Mesodermal cell (in vitro differentiated cells): Measurements from ENCODE around the gene AGRP.

ENCODE experiments used
- H3K27ac ChIP-seq: 2 replicates; pipeline ENCODE4 v1.7.0; 2013; ENCODE audit warnings: mild to moderate bottlenecking, low read depth, low read length, moderate library complexity; ENCODE audit not compliant: severe bottlenecking
- H3K36me3 ChIP-seq: 2 replicates; pipeline ENCODE4 v1.7.1; 2013; ENCODE audit warnings: mild to moderate bottlenecking, low read length, moderate library complexity; ENCODE audit not compliant: control insufficient read depth, insufficient read depth
- H3K4me1 ChIP-seq: one replicate; pipeline ENCODE4 v1.7.1; 2013; ENCODE audit warnings: mild to moderate bottlenecking, low read length; ENCODE audit not compliant: insufficient read depth, control insufficient read depth, poor library complexity, severe bottlenecking
- H3K4me3 ChIP-seq: 2 replicates; pipeline ENCODE4 v1.7.0; 2013; ENCODE audit warnings: low read length, control low read depth, mild to moderate bottlenecking; ENCODE audit not compliant: insufficient read depth, poor library complexity, severe bottlenecking; ENCODE audit errors: extremely low read depth
- H3K9me3 ChIP-seq: 2 replicates; pipeline ENCODE4 v1.7.1; 2013; ENCODE audit warnings: mild to moderate bottlenecking, low read length, moderate library complexity; ENCODE audit not compliant: control insufficient read depth
- WGBS, 2 experiments: methylation state at CpG; one replicate each; pipeline ENCODE4 v1.1.5; 2013; ENCODE audit warnings: missing lambda C conversion rate in 2 of 2; ENCODE audit not compliant: insufficient coverage in 2 of 2; 5-methylcytosine and 5-hydroxymethylcytosine counted together

Gene AGRP

DNA sequence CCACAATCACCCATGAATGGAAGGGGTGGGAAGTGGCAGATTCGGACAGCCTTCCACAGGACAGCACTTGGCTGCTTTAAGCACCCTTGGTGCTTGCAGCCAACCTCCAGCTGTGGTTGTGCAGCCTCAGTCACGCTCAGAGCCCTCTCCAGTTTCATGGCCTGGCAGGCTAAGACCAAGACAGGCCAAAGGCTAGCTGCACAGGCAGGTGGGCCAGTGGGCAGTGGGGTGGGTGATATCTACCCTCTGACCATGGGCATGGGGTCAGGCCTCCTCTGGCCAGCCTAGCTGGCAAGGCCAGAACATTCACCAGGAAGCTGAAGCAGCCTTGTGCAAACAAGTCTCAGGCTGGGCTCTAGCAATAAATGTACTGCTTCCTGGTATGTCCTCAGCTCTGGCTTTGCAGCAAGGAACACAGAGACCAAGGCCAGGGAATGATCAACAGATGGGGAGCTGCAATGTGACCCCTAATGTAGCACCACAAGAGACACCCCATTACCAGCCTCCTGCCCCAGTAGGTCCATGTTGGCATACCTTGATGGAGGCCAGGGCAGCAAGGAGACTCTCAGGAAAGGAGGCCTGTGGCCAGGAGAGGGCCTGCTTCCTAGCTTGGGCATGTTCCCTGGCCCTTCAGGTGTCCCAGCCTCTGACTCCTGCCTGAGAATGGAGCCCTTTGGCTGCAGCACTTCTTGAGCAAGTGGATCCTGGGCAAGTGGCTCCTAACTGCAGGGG is 31.5 kb downstream of the AGRP start:
- Histone ChIP-seq H3K27ac (no peak overlapping the region), H3K36me3 (peaks cover 26% of the 10 kb centered on the region), H3K4me3 (no peak overlapping the region), H3K4me1 (no peaks in the 10 kb centered on the region), H3K9me3 (no peaks in the 10 kb centered on the region)
- WGBS, 2 experiments: 86 to 88% methylated on average over 1 to 2 of the region's 2 CpGs

DNA sequence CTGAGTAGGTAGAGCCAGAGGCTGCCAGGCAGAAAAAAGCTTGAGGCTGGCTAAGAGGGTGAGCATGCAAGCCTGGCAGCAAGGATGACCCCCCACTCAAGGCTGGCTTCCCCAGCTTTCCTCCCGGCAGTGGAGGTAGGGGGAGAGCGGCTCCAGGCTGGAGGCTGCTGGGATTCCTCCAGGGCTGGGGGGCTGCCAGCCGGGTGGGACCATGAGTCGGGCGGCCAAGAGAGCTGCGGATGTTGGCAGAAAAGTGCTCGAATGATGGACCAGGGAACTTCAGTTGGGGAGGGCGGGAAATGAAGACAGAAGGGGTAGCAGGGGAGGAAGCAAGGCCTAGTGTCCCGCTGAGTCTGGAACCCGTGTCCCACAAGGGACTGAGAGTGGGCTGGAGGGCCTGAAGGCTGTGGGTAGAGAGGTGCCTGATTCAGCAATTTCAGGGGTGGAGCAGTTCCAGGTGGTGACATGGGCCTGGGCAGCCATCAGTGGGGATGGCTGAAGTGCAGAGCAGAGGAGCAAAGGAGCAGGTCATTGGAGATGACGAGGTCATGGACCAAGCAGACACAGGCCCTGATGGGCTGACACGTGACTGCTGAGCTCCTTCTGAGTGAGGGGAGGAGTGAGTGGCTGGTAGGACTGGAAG is 32.2 kb downstream of the AGRP start:
- Histone ChIP-seq H3K27ac (no peak overlapping the region), H3K9me3 (no peaks in the 10 kb centered on the region), H3K4me3 (no peak overlapping the region), H3K4me1 (no peaks in the 10 kb centered on the region), H3K36me3 (peaks cover 23% of the 10 kb centered on the region)
- WGBS, 2 experiments: 95 to 98% methylated on average over 10 of the region's 12 CpGs

DNA sequence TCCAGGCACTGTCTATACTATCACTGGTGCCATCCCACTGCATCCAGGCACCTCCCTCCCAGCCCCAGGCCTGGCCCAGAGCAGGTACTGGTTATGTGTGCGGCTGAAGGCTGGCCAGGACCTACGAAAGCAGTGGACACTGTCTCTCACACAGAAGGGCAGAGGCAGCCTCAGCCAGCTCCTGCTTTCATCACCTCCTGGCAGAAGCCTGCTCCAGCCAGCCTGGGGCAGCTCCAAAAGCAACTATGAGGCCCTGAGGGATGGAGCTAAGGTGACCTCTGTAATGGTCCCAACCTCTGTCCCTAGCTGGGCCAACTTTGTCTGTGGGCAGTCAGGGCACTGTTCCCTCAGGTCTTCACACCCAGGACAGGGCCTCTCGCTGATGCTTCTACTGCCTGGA is 33.6 kb downstream of the AGRP start:
- Histone ChIP-seq H3K4me1 (no peaks in the 10 kb centered on the region), H3K27ac (no peak overlapping the region), H3K36me3 (peaks cover 26% of the 10 kb centered on the region), H3K4me3 (no peak overlapping the region), H3K9me3 (no peaks in the 10 kb centered on the region)
- WGBS, 2 experiments: 96 to 100% methylated on average over 3 of the region's 3 CpGs

DNA sequence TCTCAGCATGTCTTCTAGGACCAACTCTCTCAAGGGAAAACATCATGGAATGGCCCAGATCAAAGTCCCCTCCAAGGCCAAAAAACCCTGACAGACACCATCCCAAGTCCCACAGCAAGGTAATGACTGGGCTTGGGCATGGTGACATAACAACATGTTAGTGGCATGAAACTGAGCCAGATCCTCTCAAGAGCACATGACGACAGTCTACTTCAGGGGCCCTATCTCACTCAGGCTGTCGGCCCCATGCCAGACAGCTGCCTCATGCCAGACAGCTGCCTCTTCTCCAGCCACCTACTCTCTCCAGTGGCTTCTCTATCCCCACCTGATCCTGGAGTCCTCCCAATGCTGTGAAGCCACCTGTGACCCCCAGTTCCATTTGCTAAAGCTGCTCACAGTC is 34.0 kb downstream of the AGRP start:
- H3K36me3 ChIP-seq: peaks cover 26% of the 10 kb centered on the region
- H3K27ac ChIP-seq: no peak overlapping the region
- no peaks in the 10 kb centered on the region for H3K4me1 ChIP-seq
- WGBS, 2 experiments: 96 to 100% methylated on average over 2 of the region's 2 CpGs
- H3K4me3 ChIP-seq: no peak overlapping the region
- H3K9me3 ChIP-seq: no peaks in the 10 kb centered on the region

- no peaks in the 10 kb centered on the region for H3K9me3 ChIP-seq
- H3K36me3 ChIP-seq: peaks cover 26% of the 10 kb centered on the region
- WGBS, 2 experiments: 94 to 100% methylated on average over 3 to 4 of the region's 5 CpGs
- H3K4me3 ChIP-seq: no peak overlapping the region
- H3K27ac ChIP-seq: no peak overlapping the region
- H3K4me1 ChIP-seq: no peaks in the 10 kb centered on the region
These were observed 34.8 kb downstream of the AGRP start for GRCh38 chr16:67448580-67448979.

DNA sequence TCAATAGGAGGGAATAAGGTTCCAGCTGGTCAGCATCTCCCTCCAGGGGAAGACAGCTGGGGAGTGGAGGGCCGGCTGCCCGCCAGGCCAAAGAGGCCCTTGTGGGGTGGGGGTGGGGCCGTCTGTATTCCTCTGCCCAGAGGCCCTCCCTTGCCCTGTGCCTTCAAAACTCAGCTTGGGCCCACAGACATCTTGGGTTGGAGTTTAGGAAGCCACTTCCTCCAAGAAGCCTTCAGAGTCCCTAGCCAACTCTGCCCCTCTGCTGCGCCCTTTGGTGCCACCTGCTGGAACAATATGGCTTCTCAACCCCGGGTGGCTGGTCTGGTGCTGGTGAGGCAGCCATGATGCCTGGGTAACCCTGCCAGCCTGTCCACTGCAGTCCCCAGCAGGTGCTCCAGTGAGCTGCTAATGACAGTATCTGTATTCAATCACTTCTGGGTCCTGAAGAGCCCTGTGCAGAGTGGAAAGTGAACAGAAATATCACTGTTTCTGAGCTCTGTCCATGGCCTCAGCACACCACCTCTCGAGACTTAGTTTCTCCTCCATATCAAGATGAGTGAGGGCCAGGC is 35.8 kb downstream of the AGRP start:
- WGBS, 2 experiments: 71 to 84% methylated on average over 3 to 5 of the region's 6 CpGs
- Histone ChIP-seq H3K27ac (no peak overlapping the region), H3K4me3 (no peak overlapping the region), H3K4me1 (no peaks in the 10 kb centered on the region), H3K9me3 (no peaks in the 10 kb centered on the region), H3K36me3 (peaks cover 29% of the 10 kb centered on the region)

GRCh38 chr16:67446968-67447507 is 36.3 kb downstream of the AGRP start:
- Histone ChIP-seq H3K4me3 (no peak overlapping the region), H3K36me3 (peaks cover 29% of the 10 kb centered on the region), H3K9me3 (no peaks in the 10 kb centered on the region), H3K4me1 (no peaks in the 10 kb centered on the region), H3K27ac (no peak overlapping the region)
- WGBS, 2 experiments: 94 to 100% methylated on average over 6 of the region's 8 CpGs

DNA sequence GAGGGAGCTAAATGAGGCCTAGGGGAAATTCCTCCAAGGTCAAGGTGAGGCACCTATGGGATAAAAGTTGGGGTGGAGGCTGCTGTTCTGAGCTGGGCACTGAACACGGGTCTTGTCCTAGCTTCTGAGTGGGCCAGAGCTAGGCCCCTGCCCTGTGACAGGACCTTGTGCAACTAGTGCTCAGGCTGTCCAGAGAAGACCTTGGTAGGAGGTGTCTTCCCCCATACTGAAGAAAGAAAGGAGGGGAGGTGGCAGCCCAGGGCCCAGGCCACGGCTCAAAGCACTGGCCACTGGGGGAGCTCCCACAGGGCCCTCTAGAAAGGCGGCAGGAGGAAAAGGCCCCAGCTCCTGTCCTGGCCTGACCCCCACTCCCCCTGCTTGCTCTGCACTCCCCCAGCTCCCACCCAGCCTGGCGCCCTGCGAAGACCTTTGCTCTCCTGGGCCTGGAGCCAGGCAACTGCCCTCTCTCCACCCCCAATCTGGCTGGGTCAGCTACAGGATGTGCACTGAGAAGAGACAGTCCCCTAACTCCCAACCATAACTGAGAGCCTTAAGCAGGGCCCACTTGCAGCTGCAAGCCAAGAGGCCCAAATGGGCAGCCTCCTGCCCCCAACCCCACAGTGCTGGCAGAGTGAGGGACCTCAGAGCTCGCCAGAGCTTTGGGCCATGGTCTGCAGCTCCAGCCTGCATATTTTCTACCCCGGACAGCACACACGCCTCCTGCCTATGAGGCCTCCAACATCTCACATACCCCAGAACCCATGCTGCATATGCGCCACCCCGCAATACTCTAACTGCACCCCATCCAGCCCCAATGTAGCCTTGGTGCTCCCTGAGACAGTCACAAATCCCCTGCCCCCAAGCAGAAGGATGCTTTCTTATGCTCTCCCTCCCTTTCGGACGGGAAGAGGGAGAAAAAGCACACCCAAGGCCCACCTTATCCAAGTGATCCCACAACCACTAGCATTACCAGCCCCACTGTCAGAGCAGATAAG is 37.1 kb downstream of the AGRP start:
- Histone ChIP-seq H3K27ac (no peak overlapping the region), H3K4me1 (no peaks in the 10 kb centered on the region), H3K36me3 (peaks cover 24% of the 10 kb centered on the region), H3K9me3 (no peaks in the 10 kb centered on the region), H3K4me3 (no peak overlapping the region)
- WGBS, 2 experiments: 90 to 94% methylated on average over 6 to 9 of the region's 12 CpGs

DNA sequence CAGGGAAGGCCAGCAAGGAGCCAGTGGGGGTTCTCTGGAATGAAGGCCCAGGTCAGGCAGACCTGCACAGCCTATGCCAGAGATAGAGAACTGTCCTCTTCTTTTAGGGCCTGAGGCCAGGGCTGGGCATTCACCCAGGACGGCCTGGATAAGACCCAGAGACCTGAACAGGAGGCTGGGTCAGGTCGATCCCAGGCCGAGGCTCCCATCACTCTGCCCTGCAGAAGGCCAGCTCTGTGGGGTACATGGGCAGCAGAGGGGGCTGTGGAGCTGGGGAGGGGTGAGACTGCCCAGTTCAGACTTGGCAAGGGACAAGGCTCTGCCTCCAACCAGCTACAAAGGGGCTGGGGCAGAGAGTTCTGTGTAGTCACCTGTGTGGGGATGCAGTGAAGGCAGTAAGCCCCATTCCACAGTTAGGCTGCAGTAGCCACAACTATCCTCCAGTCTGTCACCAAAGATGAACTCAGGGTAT is 37.9 kb downstream of the AGRP start:
- Histone ChIP-seq H3K9me3 (no peaks in the 10 kb centered on the region), H3K36me3 (peaks cover 25% of the 10 kb centered on the region), H3K4me1 (no peaks in the 10 kb centered on the region), H3K4me3 (no peak overlapping the region), H3K27ac (no peak overlapping the region)
- 97 to 100% methylated on average over 1 to 3 of the region's 3 CpGs for WGBS, 2 experiments

GRCh38 chr16:67445126-67445426 is 38.3 kb downstream of the AGRP start:
- no peaks in the 10 kb centered on the region for H3K4me1 ChIP-seq
- no peaks in the 10 kb centered on the region for H3K9me3 ChIP-seq
- WGBS, 2 experiments: 91 to 97% methylated on average over 7 of the region's 7 CpGs
- no peak overlapping the region for H3K4me3 ChIP-seq
- H3K36me3 ChIP-seq: peaks cover 27% of the 10 kb centered on the region
- H3K27ac ChIP-seq: no peak overlapping the region
